NB4 (cell line): Measurements from ENCODE around the gene VWCE.

Experiments used
- MYC ChIP-seq: IDR thresholded peaks from 2 replicates; pipeline ENCODE4 v1.6.1; 2011; ENCODE audit warnings: low read depth, low read length
- POLR2A ChIP-seq: IDR thresholded peaks from 2 replicates; pipeline ENCODE4 v1.6.1; 2011; ENCODE audit warnings: mild to moderate bottlenecking; ENCODE audit not compliant: insufficient read length; ENCODE audit errors: extremely low read depth
- TF ChIP-seq, protein P1 (sequence below): IDR thresholded peaks from one replicate; pipeline ENCODE4 v1.5.1; 2012; ENCODE audit warnings: low read depth, low read length

DNA sequence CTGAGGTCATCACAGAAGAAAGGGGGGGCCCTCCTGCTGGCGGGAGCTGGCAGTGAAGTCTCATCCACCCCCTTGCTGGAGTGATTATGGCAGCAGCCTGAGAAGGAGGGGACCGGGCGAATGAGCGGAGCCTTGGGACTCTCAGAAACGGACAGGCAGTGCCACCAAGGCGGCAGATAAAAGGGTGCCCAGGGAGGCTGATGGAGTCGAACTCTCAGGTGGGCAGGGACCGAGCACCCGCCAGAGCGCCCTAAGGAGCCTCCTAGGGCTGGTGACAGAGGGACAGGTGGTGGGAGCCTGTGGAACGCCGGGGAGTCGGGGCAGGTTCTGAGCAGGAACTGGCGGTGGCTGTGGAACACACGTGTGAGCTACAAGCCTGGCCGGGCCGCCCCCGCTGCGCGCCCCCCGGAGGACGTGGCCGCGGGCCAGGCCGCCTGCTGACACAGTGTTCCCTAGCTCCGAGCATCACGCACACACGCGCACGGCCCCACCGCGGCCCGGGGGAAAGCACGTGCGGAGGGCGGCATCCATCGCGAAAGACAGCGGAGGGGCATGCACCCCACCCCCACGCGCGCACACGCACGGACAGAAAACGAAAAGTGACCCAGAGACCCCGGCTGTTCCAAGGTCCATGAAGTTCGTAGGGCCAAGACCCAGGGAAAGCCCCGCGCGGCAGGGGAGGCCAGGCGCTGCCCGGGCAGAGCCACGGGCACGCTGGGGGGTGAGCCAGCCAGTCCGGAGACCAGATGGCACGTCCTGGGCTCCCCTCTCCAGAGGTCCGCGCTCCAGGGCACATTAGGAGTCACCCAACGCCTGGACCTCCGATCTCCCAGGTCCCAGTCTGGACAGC is 1.0 kb downstream of the VWCE start:
- TF ChIP-seq, protein P1, sequence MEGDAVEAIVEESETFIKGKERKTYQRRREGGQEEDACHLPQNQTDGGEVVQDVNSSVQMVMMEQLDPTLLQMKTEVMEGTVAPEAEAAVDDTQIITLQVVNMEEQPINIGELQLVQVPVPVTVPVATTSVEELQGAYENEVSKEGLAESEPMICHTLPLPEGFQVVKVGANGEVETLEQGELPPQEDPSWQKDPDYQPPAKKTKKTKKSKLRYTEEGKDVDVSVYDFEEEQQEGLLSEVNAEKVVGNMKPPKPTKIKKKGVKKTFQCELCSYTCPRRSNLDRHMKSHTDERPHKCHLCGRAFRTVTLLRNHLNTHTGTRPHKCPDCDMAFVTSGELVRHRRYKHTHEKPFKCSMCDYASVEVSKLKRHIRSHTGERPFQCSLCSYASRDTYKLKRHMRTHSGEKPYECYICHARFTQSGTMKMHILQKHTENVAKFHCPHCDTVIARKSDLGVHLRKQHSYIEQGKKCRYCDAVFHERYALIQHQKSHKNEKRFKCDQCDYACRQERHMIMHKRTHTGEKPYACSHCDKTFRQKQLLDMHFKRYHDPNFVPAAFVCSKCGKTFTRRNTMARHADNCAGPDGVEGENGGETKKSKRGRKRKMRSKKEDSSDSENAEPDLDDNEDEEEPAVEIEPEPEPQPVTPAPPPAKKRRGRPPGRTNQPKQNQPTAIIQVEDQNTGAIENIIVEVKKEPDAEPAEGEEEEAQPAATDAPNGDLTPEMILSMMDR: no peak
- TF ChIP-seq POLR2A (no peak), MYC (no peak)
